Heart right ventricle (tissue), 16 donors: ENCODE data around the gene IL1RAPL1. TPM values are rescaled to one million over a fixed set of nuclear protein-coding genes. Genes with fewer than 3 reads are reported as not detected.

Experiments used
- ATAC-seq, 8 donors: fragments of 200-7000 bp; cut with Tn5 transposase; one replicate each; pipeline ENCODE4 v1.9.1; 2020; ENCODE audit warnings: mild to moderate bottlenecking in 8 of 8, moderate library complexity in 8 of 8, moderate number of reproducible peaks in 1 of 8
- DNase-seq, 2 donors: peaks; one replicate each; pipeline ENCODE4 v3.0.0-alpha.2; 2020
- H3K27ac ChIP-seq, 10 donors: fragments of 200-600 bp; sonication (generic) in 2 of 10; one replicate each; pipeline versions ENCODE4 v1.5.0 to v1.8.0; 2020 to 2022; ENCODE audit warnings: mild to moderate bottlenecking in 3 of 10
- H3K27me3 ChIP-seq, 7 donors: fragments of 200-600 bp; one replicate each; pipeline ENCODE4 v1.8.0; 2021 to 2022; ENCODE audit warnings: mild to moderate bottlenecking in 2 of 7
- H3K36me3 ChIP-seq, 9 donors: fragments of 200-600 bp; sonication (generic) in 1 of 9; one replicate each; pipeline versions ENCODE4 v1.5.0 to v1.8.0; 2020 to 2022; ENCODE audit warnings: mild to moderate bottlenecking in 2 of 9
- H3K4me1 ChIP-seq, 9 donors: fragments of 200-600 bp; sonication (generic) in 1 of 9; one replicate each; pipeline versions ENCODE4 v1.5.0 to v1.8.0; 2020 to 2022; ENCODE audit warnings: mild to moderate bottlenecking in 4 of 9
- H3K4me3 ChIP-seq, 10 donors: fragments of 200-600 bp; sonication (generic) in 2 of 10; one replicate each; pipeline versions ENCODE4 v1.5.0 to v1.8.0; 2020 to 2022; ENCODE audit warnings: mild to moderate bottlenecking in 7 of 10, moderate library complexity in 2 of 10
- H3K9me3 ChIP-seq, 11 donors: fragments of 200-600 bp in 10 of 11; sonication (generic) in 2 of 11; one replicate each; pipeline versions ENCODE4 v1.5.0 to v1.8.0; 2013 to 2022; ENCODE audit warnings: mild to moderate bottlenecking in 2 of 11, control low read depth in 1 of 11, moderate library complexity in 1 of 11
- WGBS, 2 donors: extraction: QIAGEN DNeasy Blood & Tissue Kit; methylation state at CpG; one replicate each; pipeline ENCODE4 v1.1.7; 2013; ENCODE audit warnings: inconsistent platforms in 1 of 2; 5-methylcytosine and 5-hydroxymethylcytosine counted together
- intact Hi-C, 10 donors: fragments of 100-400 bp; cut with DNase I; formaldehyde crosslinking; loops; one replicate each; pipeline versions ENCODE4 v1.11.1 to v1.14.2; 2022
- polyA plus RNA-seq, 2 donors: library from polyadenylated mRNA; stranded (reverse); fragments of 200-250 nt; gene quantifications; one replicate each; pipeline ENCODE4 v1.2.3, GENCODE V29; 2013
- total RNA-seq, 10 donors: library from RNA; stranded (reverse); fragmentation: NEBNext Ultra II Directional in 3 of 10; extraction: Animal tissue kit (Norgen Biotek cat#: 25700) in 3 of 10; gene quantifications; one replicate each; pipeline versions ENCODE4 v1.2.1 to v1.2.4, GENCODE V29; 2021 to 2023
- TF ChIP-seq, protein P1 (sequence below), 9 donors: fragments of 200-600 bp; sonication (generic) in 2 of 9; IDR thresholded peaks; one replicate each; pipeline versions ENCODE4 v1.5.0 to v1.8.0; 2021 to 2022; ENCODE audit warnings: antibody characterized with exemption in 9 of 9, mild to moderate bottlenecking in 5 of 9, moderate library complexity in 1 of 9
- donor health status: Arrhythmogenic right ventricular cardiomyopathy.
- donor health status: ischemic (EF 13 %, LVEDD 7.1; RV severe dilation, severe dysfunction).
- donor health status: healthy with polysubstance abuse.
- donor health status: DM: no; HTN: yes; CAD: no.
- donor health status: DM: no; HTN: no; CAD: no.
- donor health status: ischemic (EF 25% LVEDD 6.9; RV normal size, moderate dysfunction).
- donor health status: ischemic (EF 25% LVEDD 5.7; RV mildly dilated, moderate dysfunction).
- donor health status: healthy.
- donor health status: DM: yes; HTN: yes; CAD: no.
- donor health status: Ischemic cardiomyopathy.
- donor health status: ischemic (EF 35%, LVEDD 5.7; RV mildly dilated, moderate dysfunction).
- donor health status: nonischemic (EF 11% LVEDD 7.7; RV severe dilation, severe dysfunction).
- donor health status: DM: yes; HTN: yes; CAD: no.
- donor health status: PGD.
- donor health status: ischemic (EF 29% LVEDD 5.4; RV normal size, mild dysfunction).
- donor health status: nonischemic (EF 23%, LVEDD 6.1; RV moderate dilation, normal function).

Gene IL1RAPL1
- total and polyA plus RNA-seq, 12 donors: 0.13 to 6.3 (median 2.8) TPM

GRCh38 chrX:29643181-29643580 lies 1055.9 kb downstream of the IL1RAPL1 start:
- Histone ChIP-seq H3K36me3 (no peaks in the 10 kb centered on the region), H3K27me3 (no peaks in the 10 kb centered on the region), H3K9me3 (peaks cover 0 to 11% (median 0%) of the 10 kb centered on the region in 11 donors), H3K27ac (no peak overlapping the region), H3K4me1 (no peaks in the 10 kb centered on the region), H3K4me3 (no peak overlapping the region)
- ATAC-seq (no peak), DNase-seq (no peak)
- TF ChIP-seq, protein P1, sequence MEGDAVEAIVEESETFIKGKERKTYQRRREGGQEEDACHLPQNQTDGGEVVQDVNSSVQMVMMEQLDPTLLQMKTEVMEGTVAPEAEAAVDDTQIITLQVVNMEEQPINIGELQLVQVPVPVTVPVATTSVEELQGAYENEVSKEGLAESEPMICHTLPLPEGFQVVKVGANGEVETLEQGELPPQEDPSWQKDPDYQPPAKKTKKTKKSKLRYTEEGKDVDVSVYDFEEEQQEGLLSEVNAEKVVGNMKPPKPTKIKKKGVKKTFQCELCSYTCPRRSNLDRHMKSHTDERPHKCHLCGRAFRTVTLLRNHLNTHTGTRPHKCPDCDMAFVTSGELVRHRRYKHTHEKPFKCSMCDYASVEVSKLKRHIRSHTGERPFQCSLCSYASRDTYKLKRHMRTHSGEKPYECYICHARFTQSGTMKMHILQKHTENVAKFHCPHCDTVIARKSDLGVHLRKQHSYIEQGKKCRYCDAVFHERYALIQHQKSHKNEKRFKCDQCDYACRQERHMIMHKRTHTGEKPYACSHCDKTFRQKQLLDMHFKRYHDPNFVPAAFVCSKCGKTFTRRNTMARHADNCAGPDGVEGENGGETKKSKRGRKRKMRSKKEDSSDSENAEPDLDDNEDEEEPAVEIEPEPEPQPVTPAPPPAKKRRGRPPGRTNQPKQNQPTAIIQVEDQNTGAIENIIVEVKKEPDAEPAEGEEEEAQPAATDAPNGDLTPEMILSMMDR (IDR thresholded peaks at IDR 0.05): no peak
- WGBS, 2 donors: 90 to 96% methylated on average over 2 of the region's 2 CpGs
- intact Hi-C loops: no loop called here

- no peak overlapping the region for H3K4me3 ChIP-seq
- H3K27me3 ChIP-seq: no peaks in the 10 kb centered on the region
- H3K9me3 ChIP-seq: peaks cover 0 to 11% (median 0%) of the 10 kb centered on the region in 11 donors
- intact Hi-C loops: no loop called here
- TF ChIP-seq, protein P1 (IDR thresholded peaks at IDR 0.05): no peak
- no peak overlapping the region for H3K27ac ChIP-seq
- DNase-seq: no peak
- 85 to 100% methylated on average over 1 of the region's 1 CpG for WGBS, 2 donors
- ATAC-seq: no peak
- no peaks in the 10 kb centered on the region for H3K36me3 ChIP-seq
- no peaks in the 10 kb centered on the region for H3K4me1 ChIP-seq
Measured at GRCh38 chrX:29648161-29648560, 1060.9 kb downstream of the IL1RAPL1 start.

DNA sequence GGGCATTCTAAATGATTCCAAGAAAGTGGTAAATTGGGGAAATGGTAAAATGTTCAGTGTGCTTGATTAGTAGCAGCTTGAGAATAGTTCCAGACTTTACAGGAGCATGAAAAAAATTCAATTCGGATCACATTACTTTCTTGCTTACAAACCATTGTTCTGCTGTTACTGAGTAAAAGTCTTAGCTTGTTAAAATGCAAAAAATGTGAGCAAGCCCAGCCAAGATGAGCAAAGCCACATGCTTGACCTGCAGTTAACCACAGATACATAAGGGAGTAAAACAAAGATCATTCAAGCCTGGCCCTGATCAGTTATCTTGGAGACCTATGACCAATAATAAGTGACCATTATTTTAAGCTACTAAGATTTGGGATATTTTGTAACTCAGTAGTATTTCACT lies 1065.2 kb downstream of the IL1RAPL1 start:
- no peaks in the 10 kb centered on the region for H3K4me1 ChIP-seq
- TF ChIP-seq, protein P1 (IDR thresholded peaks at IDR 0.05): no peak
- DNase-seq (no peak), ATAC-seq (no peak)
- no peak overlapping the region for H3K27ac ChIP-seq
- WGBS, 2 donors: 35 to 59% methylated on average over 1 of the region's 1 CpG
- H3K9me3 ChIP-seq: peaks cover 0 to 3% (median 0%) of the 10 kb centered on the region in 11 donors
- H3K27me3 ChIP-seq: no peaks in the 10 kb centered on the region
- no peaks in the 10 kb centered on the region for H3K36me3 ChIP-seq
- H3K4me3 ChIP-seq: no peak overlapping the region
- intact Hi-C loops: no loop called here

- no peak overlapping the region for H3K4me3 ChIP-seq
- peaks cover 0 to 3% (median 0%) of the 10 kb centered on the region in 11 donors for H3K9me3 ChIP-seq
- intact Hi-C loops: no loop called here
- DNase-seq (no peak), ATAC-seq (no peak)
- no peaks in the 10 kb centered on the region for H3K36me3 ChIP-seq
- TF ChIP-seq, protein P1 (IDR thresholded peaks at IDR 0.05): no peak
- H3K4me1 ChIP-seq: no peaks in the 10 kb centered on the region
- H3K27ac ChIP-seq: no peak overlapping the region
- H3K27me3 ChIP-seq: no peaks in the 10 kb centered on the region
Measured at GRCh38 chrX:29653721-29654120, 1066.5 kb downstream of the IL1RAPL1 start.
